Activated T-helper 9 cell treated with anti-CD3 and anti-CD28 coated beads, Interleukin-2, amount 50 U/mL, for 16 hours (primary cell): ENCODE measurements around the gene RAB36.

Experiments used
- DNase-seq: peaks from one replicate; pipeline ENCODE4 v3.0.0-alpha.2; 2020; ENCODE audit warnings: low read depth

RAB36 gene

DNA sequence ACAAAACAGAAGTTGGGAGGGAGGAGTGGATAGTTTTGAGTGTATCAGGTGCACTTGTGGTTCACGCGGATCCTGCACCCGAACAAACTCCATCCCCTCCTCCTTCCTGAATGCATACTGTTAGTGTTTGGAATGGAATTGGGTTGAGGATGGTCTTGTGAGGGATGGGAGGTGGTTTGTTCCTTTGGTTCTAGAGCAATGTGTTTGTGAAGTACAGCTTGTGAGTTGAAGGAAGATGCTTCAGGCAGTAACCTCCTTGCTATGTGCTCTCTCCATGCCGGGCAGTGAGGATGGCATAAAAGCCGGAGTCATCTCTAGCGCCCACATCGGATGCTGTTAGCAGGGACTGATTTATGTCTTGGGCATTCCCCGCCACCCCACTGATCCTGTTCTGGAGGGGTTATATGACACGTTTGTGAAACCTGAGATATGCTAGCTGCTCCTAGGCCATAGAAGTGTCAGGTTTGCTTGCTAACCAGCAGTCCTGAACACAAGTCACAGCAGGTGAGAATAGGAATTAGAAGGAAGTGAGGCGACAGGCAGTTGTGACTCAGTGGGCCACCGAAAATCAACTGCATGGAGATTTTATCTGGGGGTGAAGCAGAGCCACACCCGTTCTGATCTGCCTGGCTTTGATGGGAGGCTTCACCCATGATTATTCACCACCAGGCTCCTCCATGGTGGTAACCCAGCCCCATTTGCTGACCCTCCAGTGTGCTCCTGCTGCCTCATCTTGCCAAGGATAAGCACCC, 37.2 kb downstream of the RAB36 start:
- peak; percentile 56 for DNase-seq

DNA sequence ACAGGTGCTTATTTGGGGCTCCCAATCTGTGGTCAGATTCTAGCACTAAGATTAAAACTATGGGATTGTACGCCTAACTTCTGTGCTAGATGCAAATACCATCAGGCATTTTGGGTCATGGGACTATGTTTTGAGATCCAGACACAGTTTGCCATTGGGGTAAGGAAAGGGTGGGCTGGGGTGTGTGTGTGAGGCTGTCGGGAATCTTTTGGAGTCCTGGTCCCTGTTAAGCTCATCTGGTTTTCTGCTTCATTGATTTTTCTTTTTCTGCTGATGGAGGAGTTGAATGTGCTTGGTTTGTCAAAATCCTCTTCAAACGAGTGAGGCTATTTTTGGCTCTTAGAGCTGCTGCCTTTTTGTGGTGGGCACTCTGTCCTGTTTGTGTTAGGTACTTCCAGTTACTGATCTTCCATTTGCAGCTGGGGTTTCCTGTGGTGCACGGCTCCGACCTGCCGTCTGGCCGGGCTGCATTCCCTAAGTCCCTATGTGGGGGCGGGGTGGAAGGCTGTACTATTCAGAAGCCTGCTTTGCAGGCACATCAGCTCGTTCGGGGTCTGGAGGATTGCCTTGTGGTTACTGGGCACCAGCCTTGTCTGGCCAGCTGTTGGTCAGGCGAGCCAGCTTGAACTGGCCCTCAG, 37.9 kb downstream of the RAB36 start:
- DNase-seq: no peak

- no peak for DNase-seq
Measured at GRCh38 chr22:23184100-23184763, 39.0 kb downstream of the RAB36 start.

- DNase-seq: no peak
Measured at GRCh38 chr22:23184764-23185113, 39.5 kb downstream of the RAB36 start.

DNA sequence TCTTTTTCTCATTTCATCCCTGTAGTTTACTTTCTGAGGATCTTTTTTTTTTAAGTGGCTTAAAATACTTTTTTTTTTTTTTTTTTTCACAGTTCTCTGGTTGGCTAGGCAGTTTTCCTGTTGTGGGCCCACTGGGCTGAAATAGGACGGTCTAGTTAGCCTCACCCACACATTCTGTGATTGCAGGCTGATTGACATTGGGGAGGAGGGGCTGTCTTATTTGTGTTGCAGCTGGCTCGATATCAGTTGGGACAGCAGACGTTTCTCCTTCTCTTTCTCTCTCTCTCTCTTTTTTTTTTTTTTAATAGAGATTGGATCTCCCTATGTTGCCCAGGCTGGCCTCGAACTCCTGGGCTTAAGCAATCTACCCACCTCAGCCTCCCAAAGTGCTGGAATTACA, 41.9 kb downstream of the RAB36 start:
- DNase-seq: no peak

- DNase-seq: no peak
Measured at GRCh38 chr22:23187871-23188700, 42.8 kb downstream of the RAB36 start.

- no peak for DNase-seq
Measured at GRCh38 chr22:23190526-23190925, 45.2 kb downstream of the RAB36 start.

GRCh38 chr22:23192133-23192532, 46.9 kb downstream of the RAB36 start:
- no peak for DNase-seq

DNA sequence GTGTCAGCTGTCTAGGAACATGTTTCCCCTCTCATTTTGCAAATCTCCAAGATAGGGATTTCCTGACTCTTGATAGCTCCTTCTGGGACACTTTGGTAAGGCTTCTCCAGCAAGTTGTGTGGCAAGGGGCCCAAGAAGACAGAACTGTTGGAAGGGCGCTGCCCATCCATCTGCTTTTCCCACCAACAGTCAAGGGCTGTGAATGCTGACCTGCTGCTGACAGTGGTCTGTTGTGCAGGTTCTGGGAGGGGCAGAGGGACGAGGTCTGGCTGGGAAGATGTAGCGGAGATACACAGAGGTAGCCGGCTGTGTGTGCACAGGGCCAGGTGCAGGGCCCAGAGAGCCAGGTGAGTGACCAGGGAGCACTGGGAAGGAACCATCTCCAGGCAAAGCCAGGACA, 47.3 kb downstream of the RAB36 start:
- DNase-seq: no peak

DNA sequence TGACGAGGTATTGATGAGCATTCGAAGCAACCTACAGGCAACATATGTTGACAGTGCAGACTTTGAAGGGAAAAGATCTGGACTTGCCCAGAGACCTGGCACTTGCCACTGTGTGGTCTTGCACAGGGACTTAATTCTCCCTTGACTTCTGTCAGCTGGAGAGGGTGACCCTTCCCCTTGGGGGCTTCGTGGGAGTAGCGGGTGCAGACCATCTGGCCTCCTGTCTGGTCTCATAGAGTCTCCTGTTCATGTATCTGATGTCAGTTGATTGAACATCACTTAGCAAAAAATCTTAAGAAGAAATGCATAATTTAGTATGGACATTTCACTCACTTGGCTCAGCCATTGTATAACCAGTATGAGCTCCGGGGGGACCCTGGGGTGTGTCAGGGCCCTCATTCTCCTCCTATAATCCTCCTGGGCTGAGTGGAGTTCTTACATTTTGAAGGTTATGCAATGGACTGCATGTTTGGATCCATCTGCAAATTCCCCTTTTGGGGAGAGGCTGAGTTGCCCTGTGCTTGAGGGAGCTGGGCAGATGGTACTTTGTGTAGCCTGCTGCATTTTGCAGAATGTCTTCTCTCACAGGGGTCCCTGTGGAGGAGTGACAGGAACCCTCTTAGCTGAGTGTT, 48.0 kb downstream of the RAB36 start:
- DNase-seq: no peak

- no peak for DNase-seq
Measured at GRCh38 chr22:23193882-23194281, 48.6 kb downstream of the RAB36 start.

DNA sequence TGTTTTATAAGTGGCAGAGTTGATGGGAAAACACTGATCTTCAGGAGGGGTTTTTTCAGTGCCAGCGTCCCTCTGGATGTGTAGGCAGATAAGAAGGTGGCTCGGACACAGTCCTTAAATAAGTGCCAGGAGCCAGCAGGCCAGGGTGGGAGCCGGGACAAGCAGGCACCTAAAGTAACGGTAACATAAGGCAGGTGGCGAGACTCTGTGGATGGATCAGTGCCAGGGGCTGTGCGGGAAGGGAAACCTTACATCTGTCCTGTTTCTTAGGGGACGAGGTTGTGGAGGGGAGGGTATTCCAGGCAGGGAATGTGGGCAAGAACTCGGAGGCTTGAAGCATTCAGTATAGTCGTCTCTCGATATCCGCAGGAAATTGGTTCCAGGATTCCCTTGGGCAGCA, 50.9 kb downstream of the RAB36 start:
- no peak for DNase-seq

- no peak for DNase-seq
Measured at GRCh38 chr22:23197836-23198235, 52.6 kb downstream of the RAB36 start.

- DNase-seq: no peak
Measured at GRCh38 chr22:23199159-23199558, 53.9 kb downstream of the RAB36 start.

- no peak for DNase-seq
Measured at GRCh38 chr22:23200898-23201297, 55.6 kb downstream of the RAB36 start.

GRCh38 chr22:23202812-23203451, 57.7 kb downstream of the RAB36 start:
- DNase-seq: no peak

- no peak for DNase-seq
Measured at GRCh38 chr22:23203452-23204124, 58.3 kb downstream of the RAB36 start.

- no peak for DNase-seq
Measured at GRCh38 chr22:23204125-23204488, 58.8 kb downstream of the RAB36 start.

DNA sequence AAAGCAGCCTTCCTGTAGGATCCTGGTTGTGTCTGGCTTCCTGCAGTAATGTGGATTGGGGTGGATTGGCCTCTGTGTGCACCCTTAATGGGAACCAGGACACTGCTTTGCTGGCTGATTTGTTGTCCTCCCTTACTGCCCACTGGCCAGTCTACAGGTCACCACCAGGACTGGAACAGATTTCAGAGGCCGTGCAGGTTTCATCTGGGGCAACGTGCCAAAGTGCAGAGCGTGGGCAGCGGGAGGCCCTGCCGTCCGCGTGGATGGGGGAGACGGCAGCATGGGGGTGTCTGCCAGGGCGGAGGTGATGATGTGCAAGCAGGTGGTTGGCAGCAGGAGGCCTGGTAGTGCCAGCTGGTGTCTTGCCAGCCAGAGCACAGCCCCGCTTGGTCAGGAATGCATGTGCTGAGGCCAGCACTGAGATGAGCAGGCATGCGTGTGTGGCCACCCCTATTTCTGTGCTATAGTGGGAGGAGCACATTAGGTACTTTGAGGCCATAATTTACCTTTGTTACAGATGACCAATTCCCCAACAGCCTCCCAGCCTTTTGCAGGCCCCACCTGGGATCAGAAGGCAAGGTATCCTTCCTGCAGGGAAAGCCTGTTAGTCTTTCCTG, 59.4 kb downstream of the RAB36 start:
- DNase-seq: no peak

GRCh38 chr22:23205339-23206049, 60.2 kb downstream of the RAB36 start:
- DNase-seq: no peak
